A673 (cell line): ENCODE data around the gene CFAP97D2. TPM values are rescaled to one million over a fixed set of nuclear protein-coding genes. Genes with fewer than 3 reads are reported as not detected.
A peak's percentile ranks its signal among the peaks of the same experiment; 100 is the strongest.

Experiments used
- BruUV-seq: library from RNA; stranded (reverse); fragments of 400-500 nt; replicated peaks from 2 replicates; lab custom pipeline; 2021; lab: Mats Ljungman, UMichigan
- CTCF ChIA-PET: fragments of 300-600 bp; sonication (Branson Sonifier 250); formaldehyde crosslinking; loops from one replicate; lab custom pipeline; 2022; ENCODE audit warnings: antibody characterized with exemption; lab: Charles Lee
- POLR2A ChIA-PET: fragments of 300-600 bp; sonication (Branson Sonifier 250); formaldehyde crosslinking; loops from one replicate; lab custom pipeline; 2022; ENCODE audit warnings: antibody characterized with exemption; ENCODE audit not compliant: low non-redundant PET; lab: Charles Lee
- DNase-seq: peaks from one replicate; pipeline ENCODE4 v3.0.0-alpha.2; 2015; ENCODE audit warnings: low spot score
- H3K27ac ChIP-seq: fragments of 200-600 bp; sonication (generic); 2 replicates; pipeline ENCODE4 v1.5.1; 2016; ENCODE audit warnings: mixed run types, low read depth, mild to moderate bottlenecking, mixed read lengths, antibody characterized with exemption, low read length; ENCODE audit not compliant: poor library complexity, severe bottlenecking
- H3K27me3 ChIP-seq: fragments of 200-600 bp; sonication (generic); replicated peaks from 2 replicates; pipeline ENCODE4 v1.6.1; 2017; ENCODE audit warnings: mixed run types, low read depth, mild to moderate bottlenecking, mixed read lengths, antibody characterized with exemption, low read length; ENCODE audit not compliant: insufficient read depth, poor library complexity
- H3K36me3 ChIP-seq: fragments of 200-600 bp; sonication (generic); 2 replicates; pipeline ENCODE4 v1.6.1; 2016; ENCODE audit warnings: mixed run types, mild to moderate bottlenecking, mixed read lengths, antibody characterized with exemption, low read length; ENCODE audit not compliant: insufficient read depth, poor library complexity, severe bottlenecking
- H3K4me1 ChIP-seq: fragments of 200-600 bp; sonication (generic); 2 replicates; pipeline ENCODE4 v1.6.1; 2017; ENCODE audit warnings: mixed run types, mild to moderate bottlenecking, mixed read lengths, antibody characterized with exemption, low read length; ENCODE audit not compliant: insufficient read depth, poor library complexity, severe bottlenecking
- H3K4me3 ChIP-seq: fragments of 200-600 bp; sonication (generic); 2 replicates; pipeline ENCODE4 v1.5.1; 2016; ENCODE audit warnings: low read depth, mixed run types, mild to moderate bottlenecking, mixed read lengths, low read length; ENCODE audit not compliant: poor library complexity, severe bottlenecking
- H3K9me3 ChIP-seq: fragments of 200-600 bp; sonication (generic); 2 replicates; pipeline ENCODE4 v1.6.1; 2016; ENCODE audit warnings: mixed run types, low read depth, mild to moderate bottlenecking, mixed read lengths, antibody characterized with exemption, low read length; ENCODE audit not compliant: poor library complexity, severe bottlenecking
- CTCF ChIP-seq: fragments of 300-800, 200-600 bp; sonication (generic); conservative IDR thresholded peaks from 2 replicates; pipeline ENCODE4 v1.5.1; 2017; ENCODE audit warnings: low read depth, mild to moderate bottlenecking, antibody characterized with exemption, low read length, moderate library complexity, mixed read lengths
- EZH2 ChIP-seq: fragments of 200-600 bp; sonication (generic); IDR thresholded peaks from 2 replicates; pipeline ENCODE4 v1.6.1; 2017; ENCODE audit warnings: borderline replicate concordance, low read depth, mild to moderate bottlenecking, mixed read lengths, antibody characterized with exemption, low read length; ENCODE audit not compliant: poor library complexity, severe bottlenecking
- intact Hi-C: fragments of 100-400 bp; cut with micrococcal nuclease; formaldehyde crosslinking; loops from one replicate; pipeline ENCODE4 v1.10.0; 2022; ENCODE audit not compliant: unreplicated experiment
- total RNA-seq: library from RNA; stranded (reverse); gene quantifications from 2 replicates; pipeline ENCODE4 v1.2.3, GENCODE V29; 2021

CFAP97D2 gene
- total RNA-seq, 1 experiment from 2014 or later = not detected

- H3K4me3 ChIP-seq = no peak overlapping the region
- H3K27ac ChIP-seq = no peak overlapping the region
- peaks cover 11% of the 10 kb centered on the region for H3K9me3 ChIP-seq
- no peak for DNase-seq
- H3K27me3 ChIP-seq = no peaks in the 10 kb centered on the region
- no TSS peak for BruUV-seq
- no peaks in the 10 kb centered on the region for H3K4me1 ChIP-seq
- ChIA-PET POLR2A (no interaction called here), CTCF (no interaction called here)
- H3K36me3 ChIP-seq = no peaks in the 10 kb centered on the region
- no peak for TF ChIP-seq EZH2
- TF ChIP-seq CTCF = no peak
- intact Hi-C loops = no loop called here
Observed at GRCh38 chr13:114167885-114168284, 11.2 kb upstream of the CFAP97D2 start.

GRCh38 chr13:114173272-114173671, 5.8 kb upstream of the CFAP97D2 start:
- TF ChIP-seq EZH2 = no peak
- TF ChIP-seq CTCF = no peak
- peaks cover 16% of the 10 kb centered on the region for H3K9me3 ChIP-seq
- H3K4me1 ChIP-seq = peaks cover 30% of the 10 kb centered on the region
- POLR2A ChIA-PET = no interaction called here
- H3K36me3 ChIP-seq = no peaks in the 10 kb centered on the region
- H3K27ac ChIP-seq = peak overlapping the region; percentile 90
- CTCF ChIA-PET = no interaction called here
- no peak overlapping the region for H3K4me3 ChIP-seq
- BruUV-seq = no TSS peak
- no peaks in the 10 kb centered on the region for H3K27me3 ChIP-seq
- intact Hi-C loops = no loop called here
- DNase-seq = no peak

- intact Hi-C loops = no loop called here
- Histone ChIP-seq H3K9me3 (peaks cover 16% of the 10 kb centered on the region), H3K4me3 (no peak overlapping the region), H3K4me1 (peaks cover 30% of the 10 kb centered on the region), H3K36me3 (no peaks in the 10 kb centered on the region), H3K27ac (peak overlapping the region; percentile 90), H3K27me3 (no peaks in the 10 kb centered on the region)
- CTCF ChIA-PET = no interaction called here
- peak; percentile 60 for DNase-seq
- TF ChIP-seq EZH2 = no peak
- TF ChIP-seq CTCF = no peak
- POLR2A ChIA-PET = no interaction called here
- BruUV-seq = no TSS peak
Observed at GRCh38 chr13:114173745-114174144, 5.3 kb upstream of the CFAP97D2 start.
